ENCODE results near the gene PLAC1. TPM values are rescaled to one million over a fixed set of nuclear protein-coding genes. Genes with fewer than 3 reads are reported as not detected.

Gene PLAC1
- total and polyA plus RNA-seq, 2 of the 13 experiments (the other 11 are each of a cell fraction or from before 2014, with no cell fraction given): 0.40 to 2.7 TPM

DNA sequence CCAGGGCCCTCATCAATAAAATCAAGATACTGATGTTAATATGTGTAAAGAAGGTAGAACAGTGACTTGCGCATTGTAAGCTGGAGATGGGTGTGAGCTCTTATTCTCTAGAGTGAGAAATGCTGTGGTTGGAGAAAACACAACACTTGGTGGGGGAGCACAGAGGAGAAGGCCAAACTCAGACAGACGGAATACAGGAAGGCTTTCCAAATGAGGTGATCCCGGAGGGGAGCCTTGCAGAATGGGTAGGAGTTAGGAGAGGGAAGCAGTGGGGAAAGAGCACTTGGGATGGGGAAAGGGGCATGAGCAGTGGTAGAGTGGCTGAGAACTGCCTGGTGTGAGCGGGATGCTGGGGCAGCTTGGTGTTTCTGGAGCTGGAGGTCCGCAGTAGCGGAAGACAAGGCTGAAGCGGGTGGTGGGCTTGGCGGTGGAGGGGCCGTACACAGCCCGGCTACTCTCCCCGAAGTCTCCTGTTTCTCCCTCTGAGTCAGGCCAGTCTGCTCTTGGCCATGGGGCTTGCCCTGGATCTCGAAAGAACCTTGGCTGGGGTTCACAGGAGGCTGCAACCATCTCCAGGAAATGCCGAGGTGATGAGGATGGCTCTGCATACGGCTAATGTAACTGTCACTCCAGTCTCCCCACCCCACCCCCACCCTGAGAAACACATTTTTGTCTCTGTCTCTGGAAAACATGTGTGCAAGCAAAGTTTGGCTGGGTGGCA is 11.3 kb upstream of the PLAC1 start (continued):
- TF ChIP-seq ZBTB38 (CRISPR knock-in tag; IDR thresholded peaks at IDR 0.05) (no peak), ZNF569 (CRISPR knock-in tag; IDR thresholded peaks at IDR 0.05; ENCODE audit: borderline replicate concordance) (no peak), ZIK1 (CRISPR knock-in tag; IDR thresholded peaks at IDR 0.05; ENCODE audit: borderline replicate concordance, low read depth) (no peak)

GRCh38 chrX:134664202-134664601 is 5.9 kb upstream of the PLAC1 start:
- H3K9ac ChIP-seq (ENCODE audit: insufficient read depth, low read depth, low read length): no peak overlapping the region
- no peaks in the 10 kb centered on the region for H3K9me3 ChIP-seq (ENCODE audit: low read length)
- H2AFZ ChIP-seq (ENCODE audit: low read length): no peak overlapping the region
- H3K36me3 ChIP-seq (replicated peaks in 1 of 2; ENCODE audit: control insufficient read depth in 1 of 2, insufficient read depth in 2 of 2, low read length in 2 of 2): no peaks in the 10 kb centered on the region
- no peak overlapping the region for H3K4me2 ChIP-seq (ENCODE audit: low read depth, low read length)
- H3K79me2 ChIP-seq (ENCODE audit: insufficient read depth, low read length): no peaks in the 10 kb centered on the region
- no peak overlapping the region for H3K27ac ChIP-seq (ENCODE audit: extremely low read length, insufficient read depth, low read length)
- DNase-seq (ENCODE audit: low spot score): no peak
- ChIA-PET POLR2A (no interaction called here), CTCF (ENCODE audit: low intra/inter-chr PET ratio, low total read pairs) (no interaction called here)
- no peak for ATAC-seq
- H3K27me3 ChIP-seq (ENCODE audit: control insufficient read depth in 1 of 2, insufficient read depth in 2 of 2, low read length in 2 of 2): no peaks in the 10 kb centered on the region
- BruUV-seq (replicated peaks): no TSS peak
- H3K4me1 ChIP-seq (ENCODE audit: insufficient read depth, low read length): no peaks in the 10 kb centered on the region
- no peak for FAIRE-seq
- no peak overlapping the region for H3K4me3 ChIP-seq (replicated peaks in 1 of 3; ENCODE audit: insufficient read depth in 1 of 3, low read depth in 2 of 3, low read length in 3 of 3)
- intact Hi-C loops (cut with micrococcal nuclease; ENCODE audit: unreplicated experiment) (no loop called here), in situ Hi-C loops (cut with HindIII; ENCODE audit: extremely low pct_ligation_motif_present, low pct_unique_long_range_greater_than_20kb) (no loop called here)
- H4K20me1 ChIP-seq (ENCODE audit: insufficient read depth, low read length): no peaks in the 10 kb centered on the region
- no CpG with 5 or more reads among the region's 1 CpG for WGBS (ENCODE audit: low lambda C conversion rate)
- no peak for TF ChIP-seq THAP8 (CRISPR knock-in tag; IDR thresholded peaks at IDR 0.05; ENCODE audit: borderline replicate concordance)
- no peak for TF ChIP-seq PHF20 (CRISPR knock-in tag; IDR thresholded peaks at IDR 0.05)
- TF ChIP-seq ZNF329 (CRISPR knock-in tag; IDR thresholded peaks at IDR 0.05; ENCODE audit: low read depth): no peak
- no peak for TF ChIP-seq XBP1 (CRISPR knock-in tag; IDR thresholded peaks at IDR 0.05)
- TF ChIP-seq, protein P1, sequence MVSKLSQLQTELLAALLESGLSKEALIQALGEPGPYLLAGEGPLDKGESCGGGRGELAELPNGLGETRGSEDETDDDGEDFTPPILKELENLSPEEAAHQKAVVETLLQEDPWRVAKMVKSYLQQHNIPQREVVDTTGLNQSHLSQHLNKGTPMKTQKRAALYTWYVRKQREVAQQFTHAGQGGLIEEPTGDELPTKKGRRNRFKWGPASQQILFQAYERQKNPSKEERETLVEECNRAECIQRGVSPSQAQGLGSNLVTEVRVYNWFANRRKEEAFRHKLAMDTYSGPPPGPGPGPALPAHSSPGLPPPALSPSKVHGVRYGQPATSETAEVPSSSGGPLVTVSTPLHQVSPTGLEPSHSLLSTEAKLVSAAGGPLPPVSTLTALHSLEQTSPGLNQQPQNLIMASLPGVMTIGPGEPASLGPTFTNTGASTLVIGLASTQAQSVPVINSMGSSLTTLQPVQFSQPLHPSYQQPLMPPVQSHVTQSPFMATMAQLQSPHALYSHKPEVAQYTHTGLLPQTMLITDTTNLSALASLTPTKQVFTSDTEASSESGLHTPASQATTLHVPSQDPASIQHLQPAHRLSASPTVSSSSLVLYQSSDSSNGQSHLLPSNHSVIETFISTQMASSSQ (IDR thresholded peaks at IDR 0.05; ENCODE audit: low read depth): no peak
- TF ChIP-seq, protein P1 (CRISPR knock-in tag; IDR thresholded peaks at IDR 0.05; ENCODE audit: borderline replicate concordance): no peak
- TF ChIP-seq, protein P2, sequence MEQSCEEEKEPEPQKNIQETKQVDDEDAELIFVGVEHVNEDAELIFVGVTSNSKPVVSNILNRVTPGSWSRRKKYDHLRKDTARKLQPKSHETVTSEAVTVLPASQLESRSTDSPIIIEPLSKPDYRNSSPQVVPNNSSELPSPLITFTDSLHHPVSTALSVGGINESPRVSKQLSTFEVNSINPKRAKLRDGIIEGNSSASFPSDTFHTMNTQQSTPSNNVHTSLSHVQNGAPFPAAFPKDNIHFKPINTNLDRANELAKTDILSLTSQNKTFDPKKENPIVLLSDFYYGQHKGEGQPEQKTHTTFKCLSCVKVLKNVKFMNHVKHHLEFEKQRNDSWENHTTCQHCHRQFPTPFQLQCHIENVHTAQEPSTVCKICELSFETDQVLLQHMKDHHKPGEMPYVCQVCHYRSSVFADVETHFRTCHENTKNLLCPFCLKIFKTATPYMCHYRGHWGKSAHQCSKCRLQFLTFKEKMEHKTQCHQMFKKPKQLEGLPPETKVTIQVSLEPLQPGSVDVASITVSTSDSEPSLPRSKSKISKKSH (CRISPR knock-in tag; IDR thresholded peaks at IDR 0.05; ENCODE audit: borderline replicate concordance): no peak
- TF ChIP-seq ZMYM2 (CRISPR knock-in tag; IDR thresholded peaks at IDR 0.05): no peak
- no peak for TF ChIP-seq IRX3 (CRISPR knock-in tag; IDR thresholded peaks at IDR 0.05; ENCODE audit: borderline replicate concordance, low read depth)
- TF ChIP-seq REXO4 (CRISPR knock-in tag; IDR thresholded peaks at IDR 0.05; ENCODE audit: borderline replicate concordance): no peak
- TF ChIP-seq TP53 (CRISPR knock-in tag; conservative IDR thresholded peaks at IDR 0.05): no peak
- no peak for TF ChIP-seq GMEB2 (CRISPR knock-in tag; IDR thresholded peaks at IDR 0.05; ENCODE audit: low read depth)

Data from HepG2 (cell line).